Stimulated activated naive CD8-positive, alpha-beta T cell treated with anti-CD3 and anti-CD28 coated beads, Interleukin-15, amount 100 ng/mL, for 72 hours (primary cell): ENCODE results near the gene NAA60.
"Not testable (repeated sequence)": the region's sequence is repeated elsewhere in the genome, so short reads cannot be mapped to it uniquely, and the experiment has no call there.

Experiments
- ATAC-seq: fragments of 150-1000 bp; cut with Tn5 transposase; 2 replicates; pipeline ENCODE4 v1.10.0; 2021; ENCODE audit warnings: mild to moderate bottlenecking, moderate library complexity
- DNase-seq, 2 donors: peaks; one replicate each; pipeline ENCODE4 v3.0.0; 2021 to 2022
- H3K27ac Mint-ChIP-seq, 2 donors: one replicate each; pipeline ENCODE4 v1.8.0; 2022; ENCODE audit warnings: mild to moderate bottlenecking in 2 of 2, mixed read lengths in 2 of 2, moderate library complexity in 2 of 2
- H3K27me3 Mint-ChIP-seq: one replicate; pipeline ENCODE4 v1.8.0; 2022; ENCODE audit warnings: mixed read lengths
- H3K4me1 Mint-ChIP-seq: one replicate; pipeline ENCODE4 v1.8.0; 2022; ENCODE audit warnings: mild to moderate bottlenecking, mixed read lengths
- H3K4me3 Mint-ChIP-seq, 2 donors: one replicate each; pipeline ENCODE4 v1.8.0; 2022; ENCODE audit warnings: mild to moderate bottlenecking in 2 of 2, mixed read lengths in 2 of 2, moderate library complexity in 1 of 2
- H3K9me3 Mint-ChIP-seq, 2 donors: one replicate each; pipeline ENCODE4 v1.8.0; 2022; ENCODE audit warnings: mixed read lengths in 2 of 2

Gene NAA60

GRCh38 chr16:3473596-3473943 lies 30.1 kb downstream of the NAA60 start:
- H3K27me3 Mint-ChIP-seq, ATAC-seq, DNase-seq, H3K9me3 Mint-ChIP-seq, H3K4me3 Mint-ChIP-seq: not testable (repeated sequence)
- peak overlapping the region in 1 of 2 donors; percentile 54 for H3K27ac Mint-ChIP-seq
- H3K4me1 Mint-ChIP-seq, result peaks cover 65% of the 10 kb centered on the region

GRCh38 chr16:3474136-3474779 lies 30.8 kb downstream of the NAA60 start:
- ATAC-seq (no peak), DNase-seq (no peak)
- no peaks in the 10 kb centered on the region for H3K27me3 Mint-ChIP-seq
- no peak overlapping the region for H3K4me3 Mint-ChIP-seq
- H3K9me3 Mint-ChIP-seq, result peaks cover 0 to 8% of the 10 kb centered on the region in 2 donors
- peak overlapping the region; percentile 53 to 66 for H3K27ac Mint-ChIP-seq
- H3K4me1 Mint-ChIP-seq, result peaks cover 64% of the 10 kb centered on the region

- peak overlapping the region in 1 of 2 donors; percentile 53 for H3K27ac Mint-ChIP-seq
- ATAC-seq, DNase-seq, H3K27me3 Mint-ChIP-seq, H3K9me3 Mint-ChIP-seq, H3K4me3 Mint-ChIP-seq: not testable (repeated sequence)
- H3K4me1 Mint-ChIP-seq, result peaks cover 64% of the 10 kb centered on the region
Measured at GRCh38 chr16:3474870-3475269, 31.4 kb downstream of the NAA60 start.

- Mint-ChIP-seq H3K4me1 (peaks cover 62% of the 10 kb centered on the region), H3K4me3 (no peak overlapping the region), H3K27me3 (no peaks in the 10 kb centered on the region), H3K27ac (peak overlapping the region in 1 of 2 donors; percentile 59), H3K9me3 (peaks cover 0 to 8% of the 10 kb centered on the region in 2 donors)
- ATAC-seq, result no peak
- no peak for DNase-seq
Measured at GRCh38 chr16:3475604-3476375, 32.3 kb downstream of the NAA60 start.

GRCh38 chr16:3476409-3476808 lies 32.9 kb downstream of the NAA60 start:
- peaks cover 65% of the 10 kb centered on the region for H3K4me1 Mint-ChIP-seq
- no peak overlapping the region for H3K4me3 Mint-ChIP-seq
- DNase-seq (no peak), ATAC-seq (no peak)
- peaks cover 0 to 8% of the 10 kb centered on the region in 2 donors for H3K9me3 Mint-ChIP-seq
- H3K27me3 Mint-ChIP-seq, result no peaks in the 10 kb centered on the region
- peak overlapping the region; percentile 37 to 48 for H3K27ac Mint-ChIP-seq

GRCh38 chr16:3478242-3478925 lies 34.9 kb downstream of the NAA60 start:
- no peak for DNase-seq
- H3K9me3 Mint-ChIP-seq, result peaks cover 0 to 1% of the 10 kb centered on the region in 2 donors
- H3K27me3 Mint-ChIP-seq, result no peaks in the 10 kb centered on the region
- H3K27ac Mint-ChIP-seq, result peak overlapping the region in 1 of 2 donors; percentile 80
- ATAC-seq, result no peak
- peaks cover 50% of the 10 kb centered on the region for H3K4me1 Mint-ChIP-seq
- H3K4me3 Mint-ChIP-seq, result no peak overlapping the region

- peak in 1 of 2 donors; percentile 50 for DNase-seq
- peaks cover 44% of the 10 kb centered on the region for H3K4me1 Mint-ChIP-seq
- peak; percentile 85 for ATAC-seq
- no peaks in the 10 kb centered on the region for H3K27me3 Mint-ChIP-seq
- H3K27ac Mint-ChIP-seq, result peak overlapping the region in 1 of 2 donors; percentile 78
- H3K4me3 Mint-ChIP-seq, result peak overlapping the region in 1 of 2 donors; percentile 22
- no peaks in the 10 kb centered on the region for H3K9me3 Mint-ChIP-seq
Measured at GRCh38 chr16:3479654-3480216, 36.3 kb downstream of the NAA60 start.

GRCh38 chr16:3480901-3481695 lies 37.6 kb downstream of the NAA60 start:
- H3K9me3 Mint-ChIP-seq, result no peaks in the 10 kb centered on the region
- H3K4me1 Mint-ChIP-seq, result peaks cover 30% of the 10 kb centered on the region
- DNase-seq (no peak), ATAC-seq (no peak)
- H3K27ac Mint-ChIP-seq, result peak overlapping the region in 1 of 2 donors; percentile 93
- H3K4me3 Mint-ChIP-seq, result no peak overlapping the region
- H3K27me3 Mint-ChIP-seq, result no peaks in the 10 kb centered on the region

GRCh38 chr16:3481696-3482658 lies 38.5 kb downstream of the NAA60 start:
- Mint-ChIP-seq H3K9me3 (no peaks in the 10 kb centered on the region), H3K27me3 (no peaks in the 10 kb centered on the region), H3K4me1 (peaks cover 28% of the 10 kb centered on the region), H3K4me3 (no peak overlapping the region), H3K27ac (peak overlapping the region in 1 of 2 donors; percentile 93)
- ATAC-seq, result no peak
- no peak for DNase-seq

GRCh38 chr16:3482659-3483241 lies 39.3 kb downstream of the NAA60 start:
- Mint-ChIP-seq H3K4me3 (no peak overlapping the region), H3K27ac (no peak overlapping the region), H3K27me3 (no peaks in the 10 kb centered on the region), H3K9me3 (no peaks in the 10 kb centered on the region), H3K4me1 (peaks cover 28% of the 10 kb centered on the region)
- ATAC-seq (no peak), DNase-seq (no peak)

GRCh38 chr16:3484318-3485096 lies 41.0 kb downstream of the NAA60 start:
- H3K4me3 Mint-ChIP-seq, result no peak overlapping the region
- H3K27me3 Mint-ChIP-seq, result no peaks in the 10 kb centered on the region

GRCh38 chr16:3485097-3485745 lies 41.7 kb downstream of the NAA60 start:
- H3K9me3 Mint-ChIP-seq, result no peaks in the 10 kb centered on the region
- no peaks in the 10 kb centered on the region for H3K27me3 Mint-ChIP-seq
- peak overlapping the region in 1 of 2 donors; percentile 13 for H3K27ac Mint-ChIP-seq
- H3K4me1 Mint-ChIP-seq, result peaks cover 11% of the 10 kb centered on the region
- ATAC-seq, result no peak
- no peak overlapping the region for H3K4me3 Mint-ChIP-seq
- no peak for DNase-seq

More at GRCh38 chr16:3484318-3485096, 41.0 kb downstream of the NAA60 start:
- Mint-ChIP-seq H3K9me3 (no peaks in the 10 kb centered on the region), H3K27ac (no peak overlapping the region), H3K4me1 (peaks cover 15% of the 10 kb centered on the region)
- DNase-seq (no peak), ATAC-seq (no peak)
